ENCODE data around the gene FFAR4. TPM values are rescaled to one million over a fixed set of nuclear protein-coding genes. Genes with fewer than 3 reads are reported as not detected.

Gene FFAR4
- total and polyA plus RNA-seq, 12 donors, result 0.20 to 1.4 (median 0.65) TPM; not detected in 2

DNA sequence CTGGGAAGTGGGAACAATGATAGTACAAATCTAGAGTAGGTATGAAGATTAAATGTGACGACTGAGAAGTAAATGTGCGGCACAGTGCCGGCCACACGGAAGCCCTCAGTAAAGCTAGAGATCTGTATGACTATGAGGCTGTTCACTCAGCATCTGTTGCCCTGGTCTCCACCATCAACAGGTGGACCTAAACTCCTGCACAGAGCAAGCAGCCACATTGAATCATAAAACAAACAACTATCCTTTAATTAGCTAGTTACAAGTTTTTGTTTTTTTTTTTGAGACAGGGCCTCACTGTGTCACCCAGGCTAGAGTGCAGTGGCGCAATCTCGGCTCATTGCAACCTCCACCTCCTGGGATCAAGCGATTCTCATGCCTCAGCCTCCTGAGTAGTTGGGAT, 18.0 kb downstream of the FFAR4 start:
- intact Hi-C loops (cut with DNase I), result no loop called here
- TF ChIP-seq POLR2A (IDR thresholded peaks at IDR 0.05) (no peak), CTCF (IDR thresholded peaks at IDR 0.05) (no peak)
- WGBS, 4 donors, result 92 to 95% (median 92%) methylated on average over 7 of the region's 7 CpGs
- no peaks in the 10 kb centered on the region for H3K9me3 ChIP-seq (replicated peaks in 1 of 3)
- H3K4me3 ChIP-seq, result no peak overlapping the region
- H3K27me3 ChIP-seq, result no peaks in the 10 kb centered on the region
- H3K27ac ChIP-seq, result no peak overlapping the region
- H3K36me3 ChIP-seq (replicated peaks in 1 of 2), result no peaks in the 10 kb centered on the region
- no peak for DNase-seq
- H3K4me1 ChIP-seq (replicated peaks in 1 of 2), result no peaks in the 10 kb centered on the region

DNA sequence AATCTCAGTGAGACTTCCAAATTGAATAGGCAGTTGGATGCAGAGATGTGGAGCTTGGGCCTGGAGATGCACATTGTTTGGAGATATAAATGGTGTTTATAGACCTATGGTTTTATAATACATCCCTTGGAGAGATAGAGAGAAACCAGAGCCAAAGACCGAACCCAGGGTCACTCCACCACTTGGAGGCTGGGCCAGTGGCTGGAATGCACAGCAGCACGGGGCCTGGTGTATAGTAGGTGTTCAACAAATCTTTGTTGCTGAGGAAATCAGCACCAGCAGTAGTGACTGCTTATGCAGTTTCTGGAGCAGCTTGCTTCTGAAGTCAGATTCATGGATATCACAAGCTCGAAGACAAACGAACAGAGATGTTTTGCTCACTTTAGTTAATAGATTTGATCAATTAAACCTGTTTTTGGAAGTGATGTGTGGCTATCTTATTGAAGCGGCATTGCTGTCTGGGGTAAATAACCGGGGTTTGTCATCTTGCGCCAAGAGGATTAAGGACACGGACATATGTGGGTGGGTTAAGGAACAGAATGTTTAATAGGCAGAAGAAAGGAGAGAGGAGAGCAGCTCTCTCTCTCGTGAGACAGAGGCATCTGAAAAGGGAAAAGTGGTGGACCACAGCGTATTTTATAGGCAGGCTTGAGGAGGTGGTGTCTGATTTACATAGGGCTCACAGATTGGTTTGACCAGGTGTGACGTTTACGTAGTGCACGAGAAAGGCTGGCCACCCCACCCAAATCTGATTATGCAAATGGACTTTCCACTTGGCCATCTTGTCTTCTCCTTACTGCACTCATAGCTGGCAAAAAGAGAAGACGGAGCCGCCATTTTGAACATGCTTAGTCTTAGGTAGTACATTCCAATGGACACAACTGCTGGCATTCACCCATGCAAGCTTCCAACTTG, 23.4 kb downstream of the FFAR4 start:
- Histone ChIP-seq H3K4me3 (no peak overlapping the region), H3K27ac (no peak overlapping the region), H3K36me3 (replicated peaks in 1 of 2) (no peaks in the 10 kb centered on the region), H3K27me3 (no peaks in the 10 kb centered on the region), H3K9me3 (replicated peaks in 1 of 3) (no peaks in the 10 kb centered on the region), H3K4me1 (replicated peaks in 1 of 2) (no peaks in the 10 kb centered on the region)
- DNase-seq, result no peak
- TF ChIP-seq CTCF (IDR thresholded peaks at IDR 0.05), result no peak
- TF ChIP-seq POLR2A (IDR thresholded peaks at IDR 0.05), result no peak
- intact Hi-C loops (cut with DNase I), result no loop called here
- WGBS, 4 donors, result 84 to 92% (median 88%) methylated on average over 15 of the region's 15 CpGs

DNA sequence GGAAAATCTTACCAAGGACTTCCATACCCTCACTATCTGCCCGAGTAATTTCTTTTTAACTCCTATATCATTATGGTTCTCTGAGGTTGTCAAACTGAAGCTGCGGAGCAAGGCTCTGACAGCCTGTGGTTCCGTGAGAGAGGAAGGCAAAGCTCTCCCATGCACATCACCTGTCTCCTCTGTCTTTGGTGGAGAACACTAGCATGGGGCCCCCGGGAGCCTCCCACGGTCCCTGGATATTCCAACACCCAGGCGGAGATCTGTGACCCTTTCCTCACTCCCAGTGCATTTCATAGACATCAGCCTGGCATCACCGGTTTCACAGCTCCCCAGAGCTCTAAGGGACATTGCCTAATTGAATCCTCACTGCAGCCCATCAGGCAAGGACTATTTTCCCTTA, 24.2 kb downstream of the FFAR4 start:
- Histone ChIP-seq H3K9me3 (replicated peaks in 1 of 3) (no peaks in the 10 kb centered on the region), H3K4me1 (replicated peaks in 1 of 2) (no peaks in the 10 kb centered on the region), H3K27ac (no peak overlapping the region), H3K36me3 (replicated peaks in 1 of 2) (no peaks in the 10 kb centered on the region), H3K4me3 (no peak overlapping the region), H3K27me3 (no peaks in the 10 kb centered on the region)
- TF ChIP-seq POLR2A (IDR thresholded peaks at IDR 0.05) (no peak), CTCF (IDR thresholded peaks at IDR 0.05) (no peak)
- WGBS, 4 donors, result 67 to 94% (median 91%) methylated on average over 6 to 7 of the region's 7 CpGs
- intact Hi-C loops (cut with DNase I), result no loop called here
- DNase-seq, result no peak

DNA sequence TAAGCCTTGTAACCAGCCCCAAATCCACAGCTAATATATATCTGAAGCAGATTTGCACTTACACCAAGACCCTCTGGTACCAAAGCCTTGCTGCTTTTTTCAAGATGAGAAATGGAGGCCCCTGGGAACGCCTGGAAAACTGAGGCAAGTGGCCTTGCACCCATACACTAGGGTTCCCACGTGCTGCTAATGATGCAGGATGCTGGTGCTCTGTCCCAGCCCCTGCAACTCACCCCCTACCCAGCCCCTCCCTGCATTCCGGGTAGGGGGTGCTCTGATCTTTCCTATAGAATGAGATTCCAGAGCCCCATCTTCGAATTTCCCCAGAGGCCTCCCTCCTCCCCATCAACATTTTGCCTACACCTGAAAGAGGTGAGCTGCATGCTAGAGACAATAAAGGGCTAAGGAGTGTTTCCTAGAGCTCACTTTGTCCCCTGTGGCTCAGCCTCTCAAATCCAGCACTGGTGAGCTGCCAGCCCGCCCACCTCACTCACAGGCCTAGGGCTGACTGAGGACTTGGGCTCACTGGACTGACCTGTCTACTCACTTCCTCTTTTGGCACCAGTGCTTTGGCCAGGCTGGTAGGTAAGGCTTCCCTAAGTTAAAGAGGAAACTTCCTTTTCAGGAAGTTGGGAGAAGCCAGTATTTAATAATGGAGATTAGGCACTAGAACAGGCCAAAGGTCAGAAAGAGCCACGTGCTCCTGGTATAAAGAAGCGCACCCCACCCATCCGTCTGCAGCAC, 24.8 kb downstream of the FFAR4 start:
- intact Hi-C loops (cut with DNase I), result no loop called here
- Histone ChIP-seq H3K27ac (no peak overlapping the region), H3K4me3 (no peak overlapping the region), H3K36me3 (replicated peaks in 1 of 2) (no peaks in the 10 kb centered on the region), H3K4me1 (replicated peaks in 1 of 2) (no peaks in the 10 kb centered on the region), H3K27me3 (no peaks in the 10 kb centered on the region), H3K9me3 (replicated peaks in 1 of 3) (no peaks in the 10 kb centered on the region)
- peak in 1 of 7 donors; percentile 18 for DNase-seq
- no peak for TF ChIP-seq POLR2A (IDR thresholded peaks at IDR 0.05)
- TF ChIP-seq CTCF (IDR thresholded peaks at IDR 0.05), result no peak
- 74 to 78% (median 76%) methylated on average over 6 to 8 of the region's 8 CpGs for WGBS, 4 donors

Measured in adrenal gland (tissue), 12 donors.